ENCODE measurements around the gene METTL6.
"Not testable (repeated sequence)": the region's sequence is repeated elsewhere in the genome, so short reads cannot be mapped to it uniquely, and the experiment has no call there.

METTL6 gene

DNA sequence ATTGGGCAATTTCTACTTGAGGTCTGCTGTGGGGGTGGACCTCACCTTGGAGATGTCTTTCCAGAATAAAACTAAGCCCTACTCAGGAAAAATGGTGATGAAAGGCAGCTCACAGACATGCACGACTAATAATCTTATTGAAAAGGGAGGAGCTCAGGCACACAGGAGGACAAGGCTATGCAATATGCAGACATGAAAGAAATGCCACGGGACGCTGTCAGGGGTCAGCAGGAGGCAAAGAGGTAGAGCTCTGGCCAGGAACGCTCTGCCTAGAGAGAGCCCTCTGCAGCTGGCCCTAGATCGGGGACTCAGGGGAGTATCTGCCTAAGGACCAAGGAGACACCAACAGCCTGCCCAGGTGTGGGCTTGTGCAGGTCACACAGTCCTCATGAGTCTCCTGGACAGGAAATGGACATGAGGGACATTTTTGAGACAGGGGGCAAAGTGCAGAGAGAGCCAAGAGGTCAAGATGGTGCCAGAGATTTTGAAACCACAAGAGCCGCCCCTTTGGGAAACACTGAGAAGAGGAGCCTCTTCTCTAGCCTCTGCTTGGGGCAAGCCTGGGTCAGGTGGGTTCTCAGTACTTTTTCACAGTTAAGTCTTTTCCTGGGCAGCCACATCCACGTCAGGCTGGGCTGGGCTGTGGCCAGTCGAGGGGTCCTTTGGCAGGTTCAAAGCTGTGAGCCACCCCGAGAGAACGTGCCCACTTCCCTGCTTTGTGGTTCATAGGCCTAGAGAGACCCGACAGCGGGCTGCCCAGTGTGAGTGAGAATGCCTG lies 23.3 kb upstream of the METTL6 start:
- no peak for DNase-seq

DNA sequence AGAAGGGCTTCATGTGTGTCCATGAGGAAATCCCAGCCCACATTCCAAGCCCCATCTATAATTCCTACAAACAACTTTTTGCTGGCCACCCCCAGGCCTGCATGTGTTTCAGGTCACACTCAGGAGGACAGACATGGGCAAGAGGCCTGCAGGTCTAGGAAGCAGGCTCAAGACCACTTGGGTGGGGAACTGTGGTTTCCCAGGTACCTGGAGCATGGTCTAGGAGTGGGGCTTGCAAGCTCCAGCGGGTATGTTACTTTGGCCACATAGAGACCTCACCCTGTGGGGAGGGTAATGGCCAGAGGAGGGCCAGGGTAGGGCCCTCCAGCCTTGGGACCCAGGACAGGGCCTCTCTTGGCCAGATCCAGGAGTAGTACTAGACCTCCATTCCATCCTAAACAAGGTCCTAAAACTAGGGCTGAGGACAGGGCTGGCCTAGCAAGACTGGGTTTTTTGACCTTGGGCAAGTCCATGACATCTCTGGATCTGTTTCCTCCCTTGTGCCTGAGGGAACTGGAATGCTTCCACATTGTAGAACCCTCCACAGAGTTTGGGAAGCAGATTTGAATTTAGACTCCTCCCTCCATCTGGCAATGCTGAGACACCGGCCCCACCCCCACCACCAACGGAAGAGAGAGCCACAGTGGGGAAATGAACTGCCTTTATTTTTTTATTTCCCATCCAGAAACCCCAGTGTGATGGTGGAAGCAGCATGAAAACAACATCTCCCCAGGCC lies 22.3 kb upstream of the METTL6 start:
- no peak for DNase-seq

DNA sequence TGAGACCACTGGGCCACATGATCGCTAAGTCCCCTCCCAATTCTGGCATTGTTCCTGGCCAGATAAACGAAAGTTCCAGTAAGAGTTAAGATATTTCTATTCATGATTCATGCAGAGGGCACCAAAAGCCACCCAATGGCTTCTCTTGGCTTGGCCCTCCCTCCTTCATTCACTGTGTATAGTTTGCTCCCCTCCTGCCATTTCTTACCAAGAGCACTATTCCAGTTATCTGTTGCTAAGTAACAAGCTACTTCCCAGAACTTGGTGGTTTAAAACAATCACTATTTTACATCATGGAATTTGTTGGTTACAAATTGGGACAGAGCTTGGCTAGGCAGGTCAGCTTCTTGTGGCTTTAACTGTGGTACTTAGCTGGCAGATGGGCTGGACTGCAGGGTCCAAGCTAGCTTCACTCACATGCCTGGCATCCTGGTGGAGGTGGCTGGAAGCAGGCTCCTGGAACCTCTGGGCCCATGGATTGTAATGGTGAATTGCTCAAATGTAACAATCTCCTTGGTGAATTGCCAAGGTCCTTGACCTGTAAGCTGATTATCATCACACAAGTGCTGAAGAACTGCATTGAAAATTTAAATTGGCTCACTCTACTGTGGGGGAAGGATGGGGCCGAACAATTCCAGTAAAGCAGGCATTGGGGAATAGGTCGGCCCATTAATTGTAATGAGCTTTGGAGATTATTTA lies 16.6 kb upstream of the METTL6 start:
- DNase-seq = no peak

DNA sequence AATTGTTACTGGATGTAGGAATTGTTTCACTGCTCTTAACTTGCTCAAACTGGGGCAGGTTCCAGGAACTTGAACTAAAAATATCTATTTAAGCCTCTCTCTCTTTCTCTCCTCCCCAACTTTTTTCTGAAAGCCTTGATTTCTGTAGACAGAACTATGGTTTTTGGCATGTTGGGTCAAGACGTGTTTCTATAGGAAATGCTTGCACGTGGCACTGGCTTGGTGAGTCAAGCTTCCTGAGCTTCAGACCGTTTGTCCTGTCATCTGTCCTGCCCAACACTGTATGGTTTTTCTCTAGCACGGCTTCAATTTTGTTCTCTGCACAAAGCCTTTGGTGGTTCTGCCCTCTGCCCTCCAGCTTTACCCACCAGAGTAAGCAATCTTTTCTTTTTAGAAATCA lies 13.5 kb upstream of the METTL6 start:
- DNase-seq = no peak

DNA sequence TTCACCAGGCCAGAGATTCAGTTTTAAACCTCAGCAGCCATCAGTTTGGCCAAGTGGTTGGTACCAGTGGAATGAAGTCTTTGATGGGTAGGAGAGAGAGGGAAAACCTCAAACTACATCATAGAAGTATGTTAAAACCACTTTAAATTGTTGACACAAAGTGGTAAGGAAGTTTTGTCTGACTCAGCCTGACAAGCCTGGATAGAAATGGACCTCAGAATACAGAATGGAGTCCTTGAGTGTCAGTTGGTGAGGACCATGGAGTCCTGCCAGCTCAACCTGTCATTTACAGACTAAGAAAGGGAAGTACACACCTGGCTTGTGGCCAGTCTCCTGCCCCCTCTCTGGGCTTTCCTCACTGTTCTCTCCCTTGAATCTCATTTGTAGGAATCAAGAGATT lies 12.1 kb upstream of the METTL6 start:
- no peak for DNase-seq

DNA sequence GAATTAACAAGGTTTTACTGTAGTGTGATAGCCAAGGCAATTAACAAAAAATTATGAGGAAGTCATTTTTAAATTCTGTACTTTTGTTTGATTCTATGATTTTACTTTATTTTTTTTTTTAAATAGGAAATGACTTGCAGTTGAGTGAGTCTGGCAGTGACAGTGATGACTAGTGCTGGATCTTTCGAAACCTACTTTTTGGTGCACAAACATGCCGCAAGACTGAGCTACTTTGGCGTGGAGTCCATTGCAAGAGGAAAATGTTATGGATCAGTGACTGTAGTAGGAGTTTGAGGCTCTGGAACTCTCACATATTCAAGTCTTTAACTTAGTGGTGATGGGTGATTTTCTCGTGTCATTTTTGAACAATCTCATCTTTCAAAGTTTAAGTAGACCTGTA lies 11.6 kb upstream of the METTL6 start:
- no peak for DNase-seq

DNA sequence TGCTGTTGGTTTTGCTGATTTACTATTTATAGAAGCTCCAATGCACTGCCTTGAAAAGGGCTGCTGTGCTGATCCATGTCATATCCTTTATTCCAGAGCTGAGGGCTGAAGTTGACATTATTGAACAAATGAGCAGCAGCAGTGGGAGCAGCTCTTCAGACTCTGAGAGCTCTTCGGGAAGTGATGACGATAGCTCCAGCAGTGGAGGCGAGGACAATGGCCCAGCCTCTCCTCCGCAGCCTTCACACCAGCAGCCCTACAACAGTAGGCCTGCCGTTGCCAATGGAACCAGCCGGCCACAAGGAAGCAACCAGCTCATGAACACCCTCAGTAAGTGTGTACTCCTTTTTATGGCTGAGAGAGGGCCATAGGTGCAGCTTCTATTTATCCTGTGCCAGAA lies 8.9 kb upstream of the METTL6 start:
- no peak for DNase-seq

DNA sequence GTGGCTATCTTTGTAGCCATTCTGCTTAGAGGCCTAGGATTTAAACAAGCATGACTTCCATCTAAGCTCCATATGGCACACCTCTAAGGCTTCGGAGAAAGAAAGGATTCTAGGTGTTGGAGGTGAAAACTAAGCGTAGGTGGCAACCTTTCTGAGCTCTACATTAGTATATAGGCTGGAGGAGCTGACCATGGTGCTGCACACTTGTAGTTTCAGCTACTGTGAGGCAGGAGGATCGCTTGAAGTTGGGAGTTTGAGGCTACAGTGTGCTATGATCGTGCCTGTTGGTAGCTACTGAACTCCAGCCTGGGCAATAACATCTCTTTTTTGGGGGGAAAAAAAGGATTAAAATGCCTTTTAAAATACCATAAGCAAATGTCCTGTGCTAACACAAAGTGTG lies 7.4 kb upstream of the METTL6 start:
- DNase-seq = no peak

DNA sequence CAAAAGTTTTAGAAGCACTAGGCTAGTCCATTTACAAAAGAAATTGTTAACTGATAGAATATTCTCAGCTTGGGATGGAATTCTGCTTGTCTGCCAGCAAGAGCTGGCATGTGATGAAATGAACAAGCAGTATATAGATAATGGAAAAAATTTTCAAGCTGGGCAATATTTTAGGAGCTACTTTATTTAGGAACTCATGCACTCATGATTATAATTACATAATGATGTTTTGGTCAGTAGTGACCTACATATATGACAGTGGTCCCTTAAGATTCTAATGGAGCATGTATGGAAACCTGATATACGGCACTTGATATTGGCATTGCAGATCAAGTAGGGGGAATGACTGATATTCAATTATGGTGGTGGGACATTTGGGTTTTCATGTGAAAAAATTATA lies 6.2 kb upstream of the METTL6 start:
- DNase-seq = no peak

DNA sequence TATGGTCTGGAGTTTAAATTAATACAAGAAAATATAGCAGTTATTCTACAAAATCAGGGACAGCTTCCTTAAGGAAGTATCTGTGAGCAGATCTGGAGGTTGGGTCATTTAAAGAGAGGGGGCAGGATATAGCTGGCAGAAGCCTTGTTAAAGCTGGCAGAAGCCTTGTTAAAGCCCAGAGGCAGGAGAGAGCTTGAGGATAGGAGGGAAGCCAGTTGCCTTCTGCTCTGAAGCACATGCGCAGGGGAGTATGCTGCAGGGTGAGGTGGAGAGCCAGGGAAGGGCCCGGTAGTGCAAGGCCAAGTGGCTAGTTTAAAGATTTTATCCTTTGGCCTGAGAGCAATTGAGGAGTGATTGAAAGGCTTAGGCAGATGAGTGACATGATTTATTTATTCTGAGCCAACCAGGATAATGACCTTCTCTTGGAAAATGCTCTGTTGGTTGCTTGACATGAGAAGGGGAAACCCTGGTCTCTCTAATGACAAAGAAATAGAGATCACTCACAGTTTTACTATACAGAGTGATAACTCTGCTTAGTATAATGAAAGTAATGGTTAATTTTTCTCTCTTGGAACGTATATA lies 4.0 kb upstream of the METTL6 start:
- DNase-seq = no peak

DNA sequence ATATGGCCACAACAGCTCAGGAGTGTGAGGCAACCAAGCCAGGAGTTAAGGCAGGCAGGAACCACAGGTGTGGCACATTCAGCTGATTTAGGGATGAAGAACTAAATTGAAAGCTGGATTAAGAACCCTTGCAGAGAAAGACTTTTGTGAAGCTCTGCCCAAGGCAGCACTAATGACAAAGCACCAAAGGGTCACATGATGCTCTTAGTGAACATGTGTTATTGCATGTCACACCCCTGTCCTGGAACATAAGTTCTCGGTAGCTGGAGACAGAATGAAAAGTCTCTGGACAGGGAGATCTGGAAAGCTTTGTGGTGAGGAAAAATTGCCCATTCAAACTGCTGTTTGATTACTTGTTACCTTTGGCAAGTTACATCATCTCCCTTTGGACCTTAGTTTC lies 3.3 kb upstream of the METTL6 start:
- no peak for DNase-seq

DNA sequence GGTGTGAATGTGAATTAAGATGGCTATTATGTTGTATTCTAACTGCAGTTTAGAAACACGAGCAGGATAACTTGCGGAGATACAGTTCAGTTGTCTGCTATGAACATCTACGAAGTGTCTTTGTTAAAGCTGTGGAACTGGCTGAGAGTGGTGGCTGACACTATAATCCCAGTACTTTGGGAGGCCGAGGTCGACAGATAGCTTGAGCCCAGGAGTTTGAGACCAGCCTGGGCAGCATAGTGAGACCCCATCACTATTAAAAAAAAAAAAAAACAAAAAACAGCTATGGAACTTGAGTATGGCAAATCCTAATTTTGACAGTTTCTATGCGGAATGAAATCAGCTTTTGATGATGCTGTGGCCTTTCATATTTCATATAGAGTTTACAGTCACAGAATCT lies 1.7 kb upstream of the METTL6 start:
- DNase-seq = no peak

DNA sequence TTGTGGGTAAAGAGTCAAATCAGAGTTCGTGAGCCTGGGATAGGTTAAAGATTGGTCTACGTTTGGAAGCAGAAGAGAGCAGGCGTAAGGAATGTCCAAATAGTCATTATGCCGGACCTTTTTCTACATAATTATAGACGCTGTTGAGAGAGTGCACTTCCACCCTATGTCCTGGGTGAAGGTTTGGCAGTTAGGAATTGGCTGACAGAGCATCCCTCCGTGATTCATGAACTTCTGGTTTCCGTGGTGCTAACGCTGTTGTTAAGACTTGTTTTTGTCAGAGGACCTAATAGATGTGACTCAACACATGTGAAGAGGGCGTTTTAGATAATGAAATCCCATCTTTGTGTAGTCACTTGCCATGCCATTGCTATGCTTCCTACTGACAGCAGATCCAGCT lies 1.2 kb upstream of the METTL6 start:
- no peak for DNase-seq

DNA sequence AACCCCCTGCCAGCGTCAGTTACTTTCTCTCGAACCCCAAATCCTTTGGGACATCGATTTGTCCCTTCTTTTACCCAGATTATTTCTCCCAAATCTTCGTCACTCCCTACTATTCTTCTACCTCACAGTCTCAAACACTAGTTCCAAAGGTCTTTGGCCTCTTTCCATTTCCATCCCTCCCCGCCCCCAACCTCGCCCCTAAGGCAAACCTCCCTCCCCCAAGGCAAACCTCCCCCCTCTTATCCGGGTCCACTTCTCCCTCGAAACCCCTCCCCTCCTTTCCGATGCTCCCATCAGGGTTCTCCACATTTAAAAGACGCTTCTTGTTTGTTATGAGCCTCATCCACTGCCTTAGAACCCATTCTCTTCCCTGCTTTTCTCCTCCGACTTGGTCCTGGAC lies 637 bp upstream of the METTL6 start:
- DNase-seq = no peak

DNA sequence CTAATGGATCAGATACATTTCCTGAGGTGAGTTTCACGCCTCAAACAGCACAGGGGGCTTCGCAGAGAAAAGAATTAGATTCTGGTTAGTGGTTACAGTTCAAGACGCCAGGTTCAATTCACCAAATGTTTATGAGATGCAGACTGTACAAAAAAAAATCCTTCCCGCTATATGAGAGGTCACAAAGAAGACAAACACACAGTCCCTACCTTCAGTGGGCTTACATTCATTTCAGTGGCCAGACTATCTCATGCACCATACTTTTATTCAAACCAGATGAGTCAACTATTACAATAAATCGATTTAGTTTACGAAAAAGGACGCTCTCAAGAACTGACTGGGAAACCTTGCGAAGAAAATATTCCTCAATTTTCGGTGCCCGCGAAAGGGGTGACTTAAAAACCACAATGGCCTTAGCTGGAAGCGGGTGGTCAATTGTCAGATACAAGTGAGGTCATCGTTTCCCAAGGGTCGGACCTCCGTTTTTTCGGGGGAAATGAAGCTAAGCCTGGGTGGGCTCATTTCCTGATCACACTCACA lies 695 bp downstream of the METTL6 start:
- no peak for DNase-seq

DNA sequence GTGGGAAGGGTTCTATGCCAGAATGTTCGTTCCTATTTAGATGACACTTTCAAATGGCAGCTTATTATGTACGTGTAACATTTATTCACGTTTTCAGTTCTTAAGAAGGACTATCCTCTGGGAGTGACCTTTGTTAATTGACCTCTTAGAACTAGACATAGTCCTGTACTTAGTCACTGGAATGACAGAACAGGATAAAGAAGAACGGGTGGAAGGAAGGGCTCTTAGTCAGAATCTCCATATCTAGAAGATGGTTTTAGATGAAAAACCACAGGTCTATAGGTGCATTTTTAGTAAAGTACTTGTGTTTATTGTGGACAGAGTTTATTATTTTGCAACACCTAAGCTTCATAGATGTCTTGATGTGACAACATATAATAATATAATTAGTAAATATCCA lies 6.5 kb downstream of the METTL6 start:
- no peak for DNase-seq

DNA sequence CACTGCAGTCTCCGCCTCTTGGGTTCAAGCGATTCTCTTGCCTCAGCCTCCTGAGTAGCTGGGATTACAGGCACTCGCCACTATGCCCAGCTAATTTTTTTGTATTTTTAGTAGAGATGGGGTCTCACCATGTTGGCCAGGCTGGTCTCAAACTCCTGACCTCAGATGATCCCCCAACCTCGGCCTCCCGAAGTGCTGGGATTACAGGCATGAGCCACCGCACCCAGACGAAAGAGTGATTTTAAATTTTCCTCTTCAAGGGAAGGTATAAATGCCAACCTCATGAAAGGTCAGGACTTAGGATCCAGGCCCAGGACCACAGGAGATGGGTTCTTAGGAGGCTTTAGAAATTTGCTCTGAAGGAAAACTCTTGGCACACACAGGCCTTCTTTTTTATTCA lies 16.4 kb downstream of the METTL6 start:
- not testable (repeated sequence) for DNase-seq

DNA sequence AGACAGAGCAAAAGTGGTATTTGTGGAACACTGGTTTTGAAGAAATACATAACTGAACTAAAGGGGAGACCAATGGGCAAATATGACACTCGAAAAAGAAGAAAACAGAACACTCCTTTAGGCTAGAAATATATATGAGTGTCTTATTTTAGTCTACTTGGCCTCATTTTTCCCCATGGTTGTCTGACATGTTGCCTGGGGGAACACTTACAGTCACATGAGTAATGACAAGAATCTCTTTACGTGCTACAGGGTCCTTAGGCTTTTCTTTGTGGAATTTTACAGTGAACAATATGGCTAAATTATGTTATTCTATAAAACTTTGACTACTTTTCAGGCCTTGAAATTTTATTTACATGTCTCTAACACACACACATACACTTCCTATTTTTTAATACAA lies 17.6 kb downstream of the METTL6 start:
- no peak for DNase-seq

DNA sequence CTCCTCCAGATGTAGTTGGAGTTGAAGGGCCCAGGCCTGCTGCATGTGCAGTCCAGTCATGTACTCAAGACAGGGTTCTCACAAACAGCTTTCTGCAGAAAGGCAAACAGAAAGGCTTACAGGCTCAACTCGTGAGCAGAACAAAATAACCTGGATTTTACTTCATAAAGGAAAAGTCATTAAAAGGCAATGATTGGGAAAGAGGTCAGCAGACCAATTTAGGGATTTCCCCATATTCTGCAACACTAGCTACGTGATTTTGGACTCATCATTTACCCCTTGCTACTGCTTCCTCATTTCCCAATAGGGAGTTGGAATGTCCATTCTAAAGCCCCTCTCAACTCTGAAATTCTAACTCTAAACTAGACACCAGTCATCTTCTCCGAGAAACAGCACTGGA lies 18.1 kb downstream of the METTL6 start:
- DNase-seq = no peak

DNA sequence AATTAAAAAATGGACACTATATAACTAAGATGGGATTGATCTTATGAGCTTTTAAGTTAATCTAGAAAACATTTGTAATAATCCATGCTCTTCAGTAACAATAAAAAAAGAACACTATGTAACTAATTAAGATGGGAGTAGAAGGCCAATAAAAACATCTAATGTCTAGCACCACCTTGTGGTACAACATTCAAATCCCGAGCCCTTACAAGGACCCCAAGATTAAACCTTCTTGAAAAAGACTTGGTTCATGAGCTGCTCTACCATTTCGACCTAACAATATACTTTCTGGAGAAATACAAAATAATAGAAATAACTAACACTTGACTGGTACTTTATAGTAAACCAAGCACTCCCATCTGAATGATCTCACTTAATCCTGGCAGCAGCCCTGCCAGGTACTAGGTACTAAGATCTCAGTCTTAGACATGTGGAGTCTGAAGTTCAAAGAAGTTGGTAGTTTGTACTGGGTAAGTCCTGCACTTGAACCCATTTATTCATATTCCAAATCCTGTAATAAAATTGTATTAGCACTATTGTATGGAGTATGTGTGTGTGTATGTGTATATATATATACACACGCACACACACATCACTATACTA lies 21.8 kb downstream of the METTL6 start:
- DNase-seq = peak; percentile 51

DNA sequence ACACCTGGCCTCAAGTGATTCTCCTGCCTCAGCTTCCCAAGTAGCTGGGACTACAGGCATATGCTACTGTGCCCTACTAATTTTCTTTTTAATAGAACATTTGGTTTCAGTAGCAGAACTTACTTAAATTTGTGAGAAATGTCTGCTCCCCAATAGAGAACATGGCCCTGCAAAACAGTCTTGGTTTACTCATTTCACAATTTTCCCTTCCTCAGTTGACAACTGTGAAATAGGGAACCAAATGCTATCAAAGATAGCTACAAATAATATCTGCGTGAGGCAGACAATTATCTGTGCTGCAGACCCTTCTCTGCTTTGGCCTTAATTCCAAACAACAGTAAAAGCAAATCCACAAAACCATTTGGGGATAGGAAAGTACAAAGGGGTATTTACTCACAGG lies 22.6 kb downstream of the METTL6 start:
- no peak for DNase-seq

DNA sequence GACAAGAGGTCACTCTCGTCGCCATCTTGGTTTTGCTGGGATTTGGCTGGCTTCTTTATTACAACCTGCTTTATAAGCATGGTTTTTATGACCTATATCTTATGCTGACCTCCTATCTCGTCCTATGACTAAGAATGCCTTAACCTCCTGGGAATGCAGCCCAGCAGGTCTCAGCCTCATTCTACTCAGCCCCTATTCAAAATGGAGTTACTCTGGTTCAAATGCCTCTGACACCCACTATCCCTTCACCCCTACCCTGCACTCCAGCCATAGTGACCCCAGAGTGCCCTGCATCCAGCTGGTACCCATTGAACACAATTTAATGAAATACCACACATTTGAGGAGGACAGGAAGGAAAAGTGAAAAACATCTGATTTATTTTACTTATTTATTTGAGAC lies 23.4 kb downstream of the METTL6 start:
- no peak for DNase-seq

DNA sequence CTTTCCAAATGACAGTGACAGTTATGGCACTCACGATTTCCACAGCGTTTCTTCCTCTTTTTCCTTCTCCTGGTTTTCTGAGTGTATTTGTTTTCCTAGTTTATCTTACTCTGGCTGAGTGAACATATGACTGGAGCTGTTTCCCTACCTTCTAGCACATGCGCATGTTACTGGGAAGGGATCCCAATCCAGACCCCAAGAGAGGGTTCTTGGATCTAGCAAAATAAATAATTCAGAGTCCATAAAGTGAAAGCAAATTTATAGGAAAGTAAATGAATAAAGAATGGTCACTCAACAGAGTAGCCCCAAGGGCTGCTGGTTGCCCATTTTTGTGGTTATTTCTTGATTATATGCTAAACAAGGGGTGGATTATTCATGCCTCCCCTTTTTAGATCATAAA lies 23.8 kb downstream of the METTL6 start:
- DNase-seq = no peak
